CD4-positive, CD25-positive, alpha-beta regulatory T cell (primary cell): ENCODE data around the gene ELMO1. TPM values are rescaled to one million over a fixed set of nuclear protein-coding genes. Genes with fewer than 3 reads are reported as not detected.
A peak's percentile ranks its signal among the peaks of the same experiment; 100 is the strongest.

ENCODE experiments used
- ATAC-seq, 2 donors: fragments of 150-1000 bp; cut with Tn5 transposase; one replicate each; pipeline ENCODE4 v1.10.0; 2021; ENCODE audit warnings: low read depth in 2 of 2, moderate number of reproducible peaks in 2 of 2, moderate library complexity in 1 of 2
- DNase-seq, 3 donors: peaks; one replicate each; pipeline versions ENCODE4 v3.0.0 to v3.0.0-alpha.2; 2012 to 2022; ENCODE audit warnings: mixed read lengths in 1 of 3
- H3K27ac ChIP-seq: one replicate; pipeline ENCODE4 v1.7.0; 2013; ENCODE audit warnings: mild to moderate bottlenecking, low read length; ENCODE audit not compliant: insufficient read depth, poor library complexity, severe bottlenecking
- H3K27me3 ChIP-seq: one replicate; pipeline ENCODE4 v1.7.0; 2013; ENCODE audit warnings: low read length; ENCODE audit not compliant: control insufficient read depth, insufficient read depth
- H3K36me3 ChIP-seq: one replicate; pipeline ENCODE4 v1.7.0; 2013; ENCODE audit warnings: mild to moderate bottlenecking, low read length, moderate library complexity; ENCODE audit not compliant: control insufficient read depth, insufficient read depth
- H3K4me1 ChIP-seq: 2 replicates; pipeline ENCODE4 v1.7.0; 2013; ENCODE audit warnings: mild to moderate bottlenecking, low read length; ENCODE audit not compliant: insufficient read depth, control insufficient read depth, poor library complexity, severe bottlenecking
- H3K4me3 ChIP-seq: one replicate; pipeline ENCODE4 v1.7.0; 2013; ENCODE audit warnings: low read depth, mild to moderate bottlenecking, low read length, moderate library complexity
- H3K9me3 ChIP-seq, 2 experiments: 1 replicate in 1 of 2; 2 replicates in 1 of 2; pipeline ENCODE4 v1.7.0; 2013; ENCODE audit warnings: low read length in 2 of 2, mild to moderate bottlenecking in 1 of 2, moderate library complexity in 1 of 2; ENCODE audit not compliant: control insufficient read depth in 2 of 2
- H3K27ac Mint-ChIP-seq, 3 donors: one replicate each; pipeline ENCODE4 v1.8.0; 2020 to 2022; ENCODE audit warnings: mild to moderate bottlenecking in 3 of 3, mixed read lengths in 3 of 3, moderate library complexity in 2 of 3
- H3K27me3 Mint-ChIP-seq: one replicate; pipeline ENCODE4 v1.8.0; 2022; ENCODE audit warnings: mild to moderate bottlenecking, mixed read lengths
- H3K36me3 Mint-ChIP-seq: one replicate; pipeline ENCODE4 v1.8.0; 2020; ENCODE audit warnings: mixed read lengths
- H3K4me1 Mint-ChIP-seq, 4 donors: one replicate each; pipeline ENCODE4 v1.8.0; 2020 to 2022; ENCODE audit warnings: mixed read lengths in 4 of 4, mild to moderate bottlenecking in 1 of 4
- H3K4me3 Mint-ChIP-seq, 4 donors: one replicate each; pipeline ENCODE4 v1.8.0; 2020 to 2022; ENCODE audit warnings: mild to moderate bottlenecking in 4 of 4, mixed read lengths in 4 of 4, moderate library complexity in 3 of 4
- H3K9me3 Mint-ChIP-seq, 7 donors: one replicate each; pipeline ENCODE4 v1.8.0; 2020 to 2022; ENCODE audit warnings: mixed read lengths in 7 of 7, mild to moderate bottlenecking in 3 of 7, moderate library complexity in 2 of 7
- polyA plus RNA-seq, 4 donors: library from polyadenylated mRNA; unstranded; fragments of 300-500 nt; fragmentation: Illumina TruSeq; gene quantifications; one replicate each; pipeline ENCODE4 v1.2.3, GENCODE V29; 2021
- total RNA-seq: library from RNA; stranded (reverse); gene quantifications from one replicate; pipeline ENCODE4 v1.2.3, GENCODE V29; 2022

The ELMO1 gene, protein sequence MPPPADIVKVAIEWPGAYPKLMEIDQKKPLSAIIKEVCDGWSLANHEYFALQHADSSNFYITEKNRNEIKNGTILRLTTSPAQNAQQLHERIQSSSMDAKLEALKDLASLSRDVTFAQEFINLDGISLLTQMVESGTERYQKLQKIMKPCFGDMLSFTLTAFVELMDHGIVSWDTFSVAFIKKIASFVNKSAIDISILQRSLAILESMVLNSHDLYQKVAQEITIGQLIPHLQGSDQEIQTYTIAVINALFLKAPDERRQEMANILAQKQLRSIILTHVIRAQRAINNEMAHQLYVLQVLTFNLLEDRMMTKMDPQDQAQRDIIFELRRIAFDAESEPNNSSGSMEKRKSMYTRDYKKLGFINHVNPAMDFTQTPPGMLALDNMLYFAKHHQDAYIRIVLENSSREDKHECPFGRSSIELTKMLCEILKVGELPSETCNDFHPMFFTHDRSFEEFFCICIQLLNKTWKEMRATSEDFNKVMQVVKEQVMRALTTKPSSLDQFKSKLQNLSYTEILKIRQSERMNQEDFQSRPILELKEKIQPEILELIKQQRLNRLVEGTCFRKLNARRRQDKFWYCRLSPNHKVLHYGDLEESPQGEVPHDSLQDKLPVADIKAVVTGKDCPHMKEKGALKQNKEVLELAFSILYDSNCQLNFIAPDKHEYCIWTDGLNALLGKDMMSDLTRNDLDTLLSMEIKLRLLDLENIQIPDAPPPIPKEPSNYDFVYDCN
- total RNA-seq (162 TPM), polyA plus RNA-seq (10 to 100 TPM; 39.5 to 56.0 (median 51.5) TPM)

DNA sequence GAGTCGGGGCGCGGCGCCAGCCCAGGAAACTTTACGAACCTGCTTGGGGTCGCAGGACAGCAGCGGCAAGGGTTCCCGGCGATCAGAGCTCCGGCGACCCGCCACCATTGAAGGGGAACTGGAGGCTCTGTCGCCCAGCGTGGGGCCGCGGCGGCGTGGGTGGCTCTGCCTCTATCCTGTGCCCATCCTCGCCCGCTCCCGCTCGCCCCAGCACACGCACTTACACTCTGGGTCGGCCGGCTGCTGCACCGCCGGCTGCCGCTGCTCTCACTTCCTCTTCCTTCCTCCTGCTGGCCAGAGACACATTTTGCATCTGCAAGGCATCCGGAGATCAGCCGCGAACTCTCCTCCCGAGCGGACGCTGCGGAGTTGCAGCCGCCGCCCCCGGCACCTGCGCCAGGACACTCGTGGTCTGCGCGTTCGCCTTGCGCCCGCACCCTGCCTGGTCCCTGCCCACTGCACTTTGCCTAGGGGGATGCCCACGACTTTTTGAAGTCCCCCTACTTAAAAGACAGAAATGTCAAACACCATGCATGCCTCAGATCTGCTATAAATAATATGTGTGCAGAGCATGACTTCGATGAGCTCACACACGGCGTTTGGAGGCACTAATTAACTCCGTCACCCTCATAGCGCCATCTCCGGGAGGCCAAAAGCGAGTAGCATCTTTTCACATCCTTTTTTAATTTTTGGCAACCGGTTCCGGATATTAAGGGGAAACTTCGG lies at the start of gene ELMO1:
ELMO1 (minus strand) TSS at position 229 of the 726 bp plus-strand sequence. CDS start 106,174 bp downstream, outside the sequence.
- H3K27ac ChIP-seq: peak within 1 kb of the TSS; percentile 75
- peaks cover 29% of the 10 kb centered on the region for H3K4me1 ChIP-seq
- H3K9me3 ChIP-seq: no peaks in the 10 kb centered on the region
- ATAC-seq (peak; percentile 82 to 83), DNase-seq (peak; percentile 58 to 90 (median 82))
- H3K9me3 Mint-ChIP-seq: peaks cover 0 to 3% (median 0%) of the 10 kb centered on the region in 7 donors
- H3K4me3 Mint-ChIP-seq: peak within 1 kb of the TSS; percentile 92 to 98 (median 96)
- no peaks in the 10 kb centered on the region for H3K36me3 ChIP-seq
- H3K27ac Mint-ChIP-seq: peak within 1 kb of the TSS; percentile 97 to 100 (median 97)
- H3K4me3 ChIP-seq: peak within 1 kb of the TSS; percentile 64
- H3K27me3 Mint-ChIP-seq: peaks cover 31% of the 10 kb centered on the region
- peaks cover 12% of the 10 kb centered on the region for H3K36me3 Mint-ChIP-seq
- H3K27me3 ChIP-seq: peaks cover 2% of the 10 kb centered on the region
- peaks cover 13 to 54% (median 30%) of the 10 kb centered on the region in 4 donors for H3K4me1 Mint-ChIP-seq

DNA sequence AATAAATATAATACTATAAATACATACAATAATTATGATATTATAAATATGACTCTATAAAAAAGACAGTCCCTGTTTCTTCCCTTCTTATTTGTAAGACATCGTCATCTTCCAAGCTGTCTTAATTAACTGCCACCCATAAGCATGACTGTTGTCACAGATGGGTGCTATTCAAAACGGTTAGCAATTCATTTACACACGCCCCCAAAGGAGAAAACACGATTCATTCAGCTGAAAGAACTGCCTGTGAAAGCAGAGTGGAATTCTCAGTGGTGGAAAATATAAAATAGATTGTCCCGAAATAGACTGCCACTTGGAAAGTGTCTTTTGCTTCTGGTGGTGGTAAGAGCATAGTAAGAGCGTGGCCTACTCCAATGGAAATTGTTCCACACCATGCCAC lies 48.9 kb upstream of the ELMO1 start:
- no peak for DNase-seq
- no peaks in the 10 kb centered on the region for H3K36me3 ChIP-seq
- Mint-ChIP-seq H3K4me3 (no peak overlapping the region), H3K27ac (no peak overlapping the region), H3K36me3 (no peaks in the 10 kb centered on the region), H3K4me1 (no peaks in the 10 kb centered on the region), H3K27me3 (peaks cover 13% of the 10 kb centered on the region), H3K9me3 (no peaks in the 10 kb centered on the region)
- no peak overlapping the region for H3K4me3 ChIP-seq
- H3K27ac ChIP-seq: no peak overlapping the region
- H3K9me3 ChIP-seq: no peaks in the 10 kb centered on the region
- ATAC-seq: no peak
- H3K27me3 ChIP-seq: peaks cover 3% of the 10 kb centered on the region
- no peaks in the 10 kb centered on the region for H3K4me1 ChIP-seq

DNA sequence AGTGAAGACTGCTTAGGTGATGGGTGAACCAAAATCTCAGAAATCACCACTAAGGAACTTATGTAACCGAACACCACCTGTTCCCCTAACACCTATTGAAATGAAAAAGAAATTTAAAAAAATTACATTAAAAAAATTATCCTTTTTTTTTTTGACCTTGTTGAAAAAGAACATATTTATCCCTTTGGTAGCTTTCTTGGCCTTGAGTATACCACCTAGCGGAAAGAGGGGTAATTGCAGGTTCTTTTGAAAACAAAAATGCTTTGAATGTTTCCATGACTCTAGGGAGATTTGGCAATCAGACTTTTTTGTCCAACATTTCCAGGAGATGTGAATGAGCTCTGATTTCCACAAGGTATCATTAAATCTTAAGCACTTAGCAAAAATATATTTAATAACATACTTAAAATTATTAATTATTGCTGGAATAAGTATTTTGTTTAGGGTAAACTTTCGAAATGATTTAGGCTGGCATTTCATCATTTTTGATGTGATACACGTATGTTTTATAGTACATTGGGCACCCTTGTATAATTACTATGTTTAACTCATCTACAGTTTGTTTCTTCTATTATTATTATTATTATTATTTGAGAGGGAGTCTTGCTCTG lies 47.0 kb upstream of the ELMO1 start:
- ATAC-seq: no peak

DNA sequence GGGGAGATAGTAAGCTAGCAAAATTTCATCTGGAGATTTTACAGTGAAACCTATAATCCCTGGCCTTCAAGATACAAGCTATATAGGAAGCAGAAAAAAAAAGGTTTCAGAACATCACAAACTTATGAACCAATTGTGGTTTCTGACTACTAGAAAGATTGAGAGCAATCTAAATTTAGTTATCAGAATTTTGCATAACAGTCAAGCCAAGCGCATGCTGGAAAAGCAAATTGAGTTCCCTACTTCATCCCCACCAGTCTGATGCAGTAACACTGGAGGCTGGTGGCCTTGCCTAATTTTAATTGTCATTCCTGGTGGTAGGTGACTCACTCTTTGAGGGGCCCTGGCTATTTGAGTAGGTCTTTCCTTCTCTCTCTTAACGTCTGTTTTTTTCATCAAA lies 46.3 kb upstream of the ELMO1 start:
- ATAC-seq (no peak), DNase-seq (no peak)
- H3K36me3 ChIP-seq: no peaks in the 10 kb centered on the region
- H3K36me3 Mint-ChIP-seq: no peaks in the 10 kb centered on the region
- H3K27me3 Mint-ChIP-seq: peaks cover 10% of the 10 kb centered on the region
- H3K4me3 Mint-ChIP-seq: no peak overlapping the region
- no peak overlapping the region for H3K27ac ChIP-seq
- no peaks in the 10 kb centered on the region for H3K4me1 ChIP-seq
- H3K4me3 ChIP-seq: no peak overlapping the region
- no peak overlapping the region for H3K27ac Mint-ChIP-seq
- H3K9me3 Mint-ChIP-seq: no peaks in the 10 kb centered on the region
- no peaks in the 10 kb centered on the region for H3K4me1 Mint-ChIP-seq
- no peaks in the 10 kb centered on the region for H3K9me3 ChIP-seq
- H3K27me3 ChIP-seq: no peaks in the 10 kb centered on the region

More for the DNA sequence above, 47.0 kb upstream of the ELMO1 start:
- Histone ChIP-seq H3K4me1 (no peaks in the 10 kb centered on the region), H3K4me3 (no peak overlapping the region), H3K36me3 (no peaks in the 10 kb centered on the region), H3K27ac (no peak overlapping the region), H3K27me3 (no peaks in the 10 kb centered on the region), H3K9me3 (no peaks in the 10 kb centered on the region)
- H3K27ac Mint-ChIP-seq: no peak overlapping the region
- H3K9me3 Mint-ChIP-seq: no peaks in the 10 kb centered on the region
- H3K4me3 Mint-ChIP-seq: no peak overlapping the region
- peak in 2 of 3 donors; percentile 31 to 37 for DNase-seq
- H3K4me1 Mint-ChIP-seq: no peaks in the 10 kb centered on the region
- H3K36me3 Mint-ChIP-seq: no peaks in the 10 kb centered on the region
- peaks cover 10% of the 10 kb centered on the region for H3K27me3 Mint-ChIP-seq

DNA sequence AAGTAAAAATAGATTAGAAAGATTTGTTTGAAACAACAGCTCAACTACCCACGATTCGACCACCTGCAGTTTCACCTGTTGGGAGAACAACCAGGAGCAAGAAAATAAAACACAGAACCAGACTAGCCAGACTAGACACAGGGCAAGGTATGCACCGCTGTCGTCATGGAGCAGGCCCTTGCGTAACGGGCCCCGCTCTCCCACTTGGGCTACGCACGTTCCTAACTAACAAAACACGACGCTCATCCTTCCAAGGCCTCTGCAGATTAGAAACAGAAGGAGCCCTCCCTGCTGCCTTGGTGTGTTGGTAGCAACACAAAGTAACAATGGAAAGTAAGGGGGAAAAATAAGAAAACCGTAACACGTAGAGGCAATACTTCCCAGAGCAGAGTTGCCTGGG lies 45.1 kb upstream of the ELMO1 start:
- ATAC-seq: no peak
- H3K4me3 ChIP-seq: no peak overlapping the region
- H3K27ac Mint-ChIP-seq: no peak overlapping the region

DNA sequence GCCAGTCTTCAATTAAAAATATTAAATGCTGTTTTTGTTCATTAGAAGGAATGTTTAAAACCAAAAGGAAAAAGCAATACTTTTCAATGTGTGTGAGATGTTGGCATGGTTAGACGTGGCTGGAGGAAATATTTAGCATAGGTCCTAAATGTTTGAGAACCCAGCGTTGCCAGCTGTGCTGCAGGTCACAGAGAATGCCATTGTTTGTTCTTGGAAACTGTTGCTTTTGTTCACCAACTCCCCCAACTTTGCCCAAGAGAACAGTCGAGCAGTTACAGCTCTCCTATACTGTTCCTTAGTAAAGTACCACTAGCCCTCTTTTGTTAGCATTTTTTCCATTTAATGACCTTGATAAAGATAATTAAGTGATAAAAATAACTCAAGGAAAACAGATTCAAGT lies 44.5 kb upstream of the ELMO1 start:
- Histone ChIP-seq H3K27me3 (peaks cover 2% of the 10 kb centered on the region), H3K9me3 (peaks cover 0 to 3% of the 10 kb centered on the region in 2 experiments), H3K36me3 (no peaks in the 10 kb centered on the region), H3K27ac (no peak overlapping the region), H3K4me3 (no peak overlapping the region), H3K4me1 (no peaks in the 10 kb centered on the region)
- Mint-ChIP-seq H3K9me3 (peaks cover 0 to 4% (median 0%) of the 10 kb centered on the region in 7 donors), H3K36me3 (no peaks in the 10 kb centered on the region), H3K4me1 (no peaks in the 10 kb centered on the region), H3K27me3 (peaks cover 14% of the 10 kb centered on the region), H3K4me3 (no peak overlapping the region), H3K27ac (no peak overlapping the region)
- ATAC-seq (no peak), DNase-seq (no peak)

More for the DNA sequence above, 45.1 kb upstream of the ELMO1 start:
- Histone ChIP-seq H3K36me3 (no peaks in the 10 kb centered on the region), H3K9me3 (no peaks in the 10 kb centered on the region), H3K27ac (no peak overlapping the region), H3K27me3 (peaks cover 2% of the 10 kb centered on the region), H3K4me1 (no peaks in the 10 kb centered on the region)
- Mint-ChIP-seq H3K9me3 (no peaks in the 10 kb centered on the region), H3K36me3 (no peaks in the 10 kb centered on the region), H3K4me3 (no peak overlapping the region), H3K27me3 (peaks cover 10% of the 10 kb centered on the region), H3K4me1 (no peaks in the 10 kb centered on the region)
- no peak for DNase-seq

DNA sequence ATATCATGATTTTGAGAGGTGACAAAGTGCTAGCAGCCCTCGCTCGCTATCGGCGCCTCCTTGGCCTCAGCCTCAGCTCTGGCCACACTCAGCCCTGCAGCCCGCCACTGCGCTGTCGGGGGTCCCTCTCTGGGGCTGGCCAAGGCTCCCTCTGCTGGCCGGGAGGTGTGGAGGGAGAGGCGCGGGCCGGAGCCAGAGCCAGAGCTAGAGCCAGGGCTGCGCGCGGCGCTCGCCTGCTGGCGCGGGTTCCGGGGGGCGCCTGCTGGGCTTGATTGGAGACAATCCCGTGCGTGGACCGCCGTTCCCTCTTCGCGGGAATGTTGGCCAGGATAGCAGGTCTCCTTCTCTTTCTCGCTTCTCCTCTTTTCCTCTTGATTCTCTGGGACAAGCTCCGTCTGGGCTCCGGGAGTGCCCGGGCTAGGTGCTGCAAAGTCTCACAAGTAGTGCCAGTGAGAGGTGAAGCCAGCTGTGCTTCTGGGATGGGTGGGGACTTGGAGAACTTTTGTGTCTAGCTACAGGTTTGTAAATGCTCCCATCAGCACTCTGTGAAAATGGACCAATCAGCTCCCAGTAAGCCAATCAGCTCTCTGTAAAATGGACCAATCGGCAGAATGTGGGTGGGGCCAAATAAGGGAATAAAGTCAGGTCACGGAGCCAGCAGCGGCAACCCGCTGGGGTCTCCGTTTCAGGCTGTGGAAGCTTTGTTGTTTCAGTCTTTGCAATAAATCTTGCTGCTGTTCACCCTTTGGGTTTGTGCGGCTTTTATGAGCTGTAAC lies 43.4 kb upstream of the ELMO1 start:
- H3K27me3 ChIP-seq: peaks cover 2% of the 10 kb centered on the region
- no peaks in the 10 kb centered on the region for H3K36me3 ChIP-seq
- ATAC-seq: no peak
- Mint-ChIP-seq H3K27ac (no peak overlapping the region), H3K27me3 (peaks cover 16% of the 10 kb centered on the region), H3K36me3 (no peaks in the 10 kb centered on the region), H3K4me3 (no peak overlapping the region), H3K4me1 (no peaks in the 10 kb centered on the region), H3K9me3 (peaks cover 0 to 5% (median 0%) of the 10 kb centered on the region in 7 donors)
- H3K4me3 ChIP-seq: no peak overlapping the region
- H3K27ac ChIP-seq: no peak overlapping the region
- peaks cover 3 to 9% of the 10 kb centered on the region in 2 experiments for H3K9me3 ChIP-seq
- no peaks in the 10 kb centered on the region for H3K4me1 ChIP-seq
- DNase-seq: no peak
